ENCODE data around the gene CAMK2B.
A peak's percentile ranks its signal among the peaks of the same experiment; 100 is the strongest.

Gene CAMK2B

GRCh38 chr7:44311561-44312495 lies 13.6 kb downstream of the CAMK2B start:
- H3K9me3 Mint-ChIP-seq: peaks cover 8% of the 10 kb centered on the region
- TF ChIP-seq, protein P1, sequence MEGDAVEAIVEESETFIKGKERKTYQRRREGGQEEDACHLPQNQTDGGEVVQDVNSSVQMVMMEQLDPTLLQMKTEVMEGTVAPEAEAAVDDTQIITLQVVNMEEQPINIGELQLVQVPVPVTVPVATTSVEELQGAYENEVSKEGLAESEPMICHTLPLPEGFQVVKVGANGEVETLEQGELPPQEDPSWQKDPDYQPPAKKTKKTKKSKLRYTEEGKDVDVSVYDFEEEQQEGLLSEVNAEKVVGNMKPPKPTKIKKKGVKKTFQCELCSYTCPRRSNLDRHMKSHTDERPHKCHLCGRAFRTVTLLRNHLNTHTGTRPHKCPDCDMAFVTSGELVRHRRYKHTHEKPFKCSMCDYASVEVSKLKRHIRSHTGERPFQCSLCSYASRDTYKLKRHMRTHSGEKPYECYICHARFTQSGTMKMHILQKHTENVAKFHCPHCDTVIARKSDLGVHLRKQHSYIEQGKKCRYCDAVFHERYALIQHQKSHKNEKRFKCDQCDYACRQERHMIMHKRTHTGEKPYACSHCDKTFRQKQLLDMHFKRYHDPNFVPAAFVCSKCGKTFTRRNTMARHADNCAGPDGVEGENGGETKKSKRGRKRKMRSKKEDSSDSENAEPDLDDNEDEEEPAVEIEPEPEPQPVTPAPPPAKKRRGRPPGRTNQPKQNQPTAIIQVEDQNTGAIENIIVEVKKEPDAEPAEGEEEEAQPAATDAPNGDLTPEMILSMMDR (IDR thresholded peaks at IDR 0.05): no peak
- no peak for DNase-seq
- peaks cover 57% of the 10 kb centered on the region for H3K27me3 Mint-ChIP-seq (ENCODE audit: low read depth, poor library complexity)
- no peak overlapping the region for H3K27ac Mint-ChIP-seq
- no peaks in the 10 kb centered on the region for H3K4me1 Mint-ChIP-seq
- H3K4me3 Mint-ChIP-seq: no peak overlapping the region
- no peaks in the 10 kb centered on the region for H3K36me3 Mint-ChIP-seq (ENCODE audit: low read depth)

DNA sequence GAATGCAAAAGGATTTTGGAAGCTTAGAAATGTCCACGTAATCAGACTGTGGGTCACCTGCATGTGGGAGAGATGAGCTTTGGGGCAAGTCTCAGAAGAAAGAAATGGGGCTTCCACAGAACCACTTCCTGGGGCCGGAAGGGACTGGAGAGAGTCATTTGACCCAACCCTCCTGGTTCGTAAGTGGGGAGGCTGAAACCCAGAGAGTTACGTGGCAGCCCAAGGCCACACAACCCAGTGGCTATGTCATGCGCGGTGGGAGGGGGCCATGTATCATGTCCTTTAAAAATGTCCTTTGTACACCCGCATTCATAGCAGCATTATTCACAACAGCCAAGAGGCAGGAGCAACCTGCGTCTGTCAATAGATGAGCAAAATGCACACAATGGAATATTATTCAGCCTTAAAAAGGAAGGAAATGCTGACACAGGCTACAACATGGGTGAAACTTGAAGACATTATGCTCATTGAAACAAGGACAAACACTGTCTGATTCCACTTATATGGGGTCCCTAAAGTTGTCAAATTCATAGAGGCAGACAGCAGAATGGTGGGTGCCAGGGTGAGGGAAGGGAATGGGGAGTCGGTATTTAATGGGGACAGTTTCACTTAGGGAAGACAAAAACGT lies 15.1 kb downstream of the CAMK2B start:
- Mint-ChIP-seq H3K27ac (no peak overlapping the region), H3K4me3 (peak overlapping the region; percentile 56)
- no peak for DNase-seq

GRCh38 chr7:44309271-44310091 lies 15.9 kb downstream of the CAMK2B start:
- no peak overlapping the region for H3K27ac Mint-ChIP-seq
- H3K4me3 Mint-ChIP-seq: no peak overlapping the region
- TF ChIP-seq, protein P1 (IDR thresholded peaks at IDR 0.05): no peak
- H3K36me3 Mint-ChIP-seq (ENCODE audit: low read depth): no peaks in the 10 kb centered on the region
- H3K27me3 Mint-ChIP-seq (ENCODE audit: low read depth, poor library complexity): peaks cover 38% of the 10 kb centered on the region
- H3K9me3 Mint-ChIP-seq: no peaks in the 10 kb centered on the region
- peak; percentile 79 for DNase-seq
- no peaks in the 10 kb centered on the region for H3K4me1 Mint-ChIP-seq

More for the DNA sequence above, 15.1 kb downstream of the CAMK2B start:
- H3K27me3 Mint-ChIP-seq (ENCODE audit: low read depth, poor library complexity): peaks cover 45% of the 10 kb centered on the region
- H3K4me1 Mint-ChIP-seq: no peaks in the 10 kb centered on the region
- peaks cover 3% of the 10 kb centered on the region for H3K9me3 Mint-ChIP-seq
- H3K36me3 Mint-ChIP-seq (ENCODE audit: low read depth): no peaks in the 10 kb centered on the region
- TF ChIP-seq, protein P1 (IDR thresholded peaks at IDR 0.05): no peak

DNA sequence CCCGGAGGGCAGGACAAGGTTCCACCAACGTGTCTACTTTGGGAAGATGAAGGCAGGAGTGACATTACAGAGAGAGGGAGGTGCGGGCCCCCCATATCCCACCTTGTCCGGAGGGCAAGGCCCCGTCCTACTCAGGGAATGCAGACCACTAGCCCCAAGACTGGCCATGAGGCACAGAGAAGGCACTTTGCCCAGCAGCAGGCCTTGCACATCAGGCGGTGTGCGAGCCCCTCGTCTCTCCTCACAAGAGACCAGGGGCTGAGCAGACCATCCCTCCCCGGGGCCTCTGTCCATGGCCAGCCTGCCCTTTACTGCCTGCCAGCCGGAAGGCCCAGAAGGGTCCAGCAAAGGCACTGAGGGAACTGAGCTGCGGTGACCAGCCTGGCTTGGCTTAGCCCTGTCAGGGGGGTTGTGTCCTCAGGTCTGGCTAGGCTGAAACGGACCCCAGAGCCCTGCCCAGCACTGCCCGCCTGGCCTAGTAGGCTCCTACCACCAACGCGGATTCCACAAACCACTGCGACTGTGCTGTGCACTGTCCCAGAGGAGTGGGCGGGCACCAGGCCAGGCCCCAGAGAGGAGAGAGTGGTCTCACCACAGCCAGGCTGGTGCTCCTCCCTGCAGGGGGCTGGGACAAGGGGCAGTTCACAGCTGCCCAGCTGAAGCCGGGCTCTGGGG lies 16.7 kb downstream of the CAMK2B start:
- H3K27ac Mint-ChIP-seq: no peak overlapping the region

More for the DNA sequence above, 16.7 kb downstream of the CAMK2B start:
- TF ChIP-seq, protein P1 (IDR thresholded peaks at IDR 0.05): no peak
- DNase-seq: no peak
- Mint-ChIP-seq H3K4me1 (no peaks in the 10 kb centered on the region), H3K27me3 (ENCODE audit: low read depth, poor library complexity) (peaks cover 39% of the 10 kb centered on the region), H3K36me3 (ENCODE audit: low read depth) (no peaks in the 10 kb centered on the region), H3K4me3 (no peak overlapping the region), H3K9me3 (peaks cover 2% of the 10 kb centered on the region)
